Hepatocyte (in vitro differentiated cells): Measurements from ENCODE around the gene SH3RF1. TPM values are rescaled to one million over a fixed set of nuclear protein-coding genes. Genes with fewer than 3 reads are reported as not detected.

Experiments used
- DNase-seq: peaks from one replicate; pipeline ENCODE4 v3.0.0-alpha.2; 2016; ENCODE audit warnings: low spot score
- H2AFZ ChIP-seq: fragments of 200-600 bp; sonication (generic); 2 replicates; pipeline ENCODE4 v1.6.0; 2016; ENCODE audit warnings: antibody characterized with exemption, mild to moderate bottlenecking
- H3K27ac ChIP-seq: fragments of 200-600 bp; sonication (generic); 2 replicates; pipeline ENCODE4 v1.5.1; 2016; ENCODE audit warnings: mild to moderate bottlenecking
- H3K27me3 ChIP-seq: fragments of 200-600 bp; sonication (generic); 2 replicates; pipeline ENCODE4 v1.6.1; 2016
- H3K36me3 ChIP-seq: fragments of 200-600 bp; sonication (generic); replicated peaks from 2 replicates; pipeline ENCODE4 v1.5.1; 2016; ENCODE audit warnings: low read depth; ENCODE audit not compliant: insufficient read depth
- H3K4me1 ChIP-seq: fragments of 200-600 bp; sonication (generic); 2 replicates; pipeline ENCODE4 v1.5.1; 2016; ENCODE audit warnings: mild to moderate bottlenecking, moderate library complexity; ENCODE audit not compliant: insufficient read depth
- H3K4me2 ChIP-seq: fragments of 200-600 bp; sonication (generic); 2 replicates; pipeline ENCODE4 v1.6.0; 2016
- H3K4me3 ChIP-seq: fragments of 200-600 bp; sonication (generic); 2 replicates; pipeline ENCODE4 v1.5.1; 2016; ENCODE audit warnings: mild to moderate bottlenecking
- H3K79me2 ChIP-seq: fragments of 200-600 bp; sonication (generic); 2 replicates; pipeline ENCODE4 v1.6.0; 2017; ENCODE audit warnings: mild to moderate bottlenecking
- H3K9me2 ChIP-seq: fragments of 200-600 bp; sonication (generic); replicated peaks from 2 replicates; pipeline ENCODE4 v1.6.0; 2017; ENCODE audit warnings: mild to moderate bottlenecking; ENCODE audit not compliant: insufficient read depth
- H3K9me3 ChIP-seq: fragments of 200-600 bp; sonication (generic); 2 replicates; pipeline ENCODE4 v1.5.1; 2016; ENCODE audit warnings: low read depth, mild to moderate bottlenecking
- H4K20me1 ChIP-seq: fragments of 200-600 bp; sonication (generic); 2 replicates; pipeline ENCODE4 v1.6.0; 2016; ENCODE audit warnings: mild to moderate bottlenecking; ENCODE audit not compliant: insufficient read depth, poor library complexity, severe bottlenecking
- EZH2 ChIP-seq: fragments of 200-600 bp; sonication (generic); IDR thresholded peaks from 2 replicates; pipeline ENCODE4 v1.6.1; 2016; ENCODE audit warnings: antibody characterized with exemption, mild to moderate bottlenecking, borderline replicate concordance
- EZH2phosphoT487 ChIP-seq: fragments of 200-600 bp; sonication (generic); IDR thresholded peaks from one replicate; pipeline ENCODE4 v1.6.1; 2018; ENCODE audit warnings: antibody characterized with exemption, mild to moderate bottlenecking, low read depth, moderate library complexity; ENCODE audit not compliant: unreplicated experiment, severe bottlenecking
- WGBS: methylation state at CpG from one replicate; pipeline ENCODE4 v1.1.6; 2016; ENCODE audit warnings: low lambda C conversion rate; ENCODE audit errors: missing lambda C conversion rate; 5-methylcytosine and 5-hydroxymethylcytosine counted together
- polyA plus RNA-seq: library from polyadenylated mRNA; unstranded; fragments of >200 nt; fragmentation: Nextera tagmentation; extraction: Ambion mirVana; gene quantifications from 2 replicates; pipeline ENCODE4 v1.2.1, GENCODE V29; 2016
- total RNA-seq: library from RNA; depleted of rRNA; stranded (reverse); fragments of >200 nt; gene quantifications from 2 replicates; pipeline ENCODE4 v1.2.3, GENCODE V29; 2014
- TF ChIP-seq, protein P1 (sequence below): fragments of 200-600 bp; sonication (generic); IDR thresholded peaks from 2 replicates; pipeline ENCODE4 v1.5.1; 2016; ENCODE audit warnings: antibody characterized with exemption, mild to moderate bottlenecking; ENCODE audit not compliant: poor library complexity

Gene SH3RF1
- total and polyA plus RNA-seq, 2 experiments from 2014 or later, result 15.5 to 16.4 TPM

DNA sequence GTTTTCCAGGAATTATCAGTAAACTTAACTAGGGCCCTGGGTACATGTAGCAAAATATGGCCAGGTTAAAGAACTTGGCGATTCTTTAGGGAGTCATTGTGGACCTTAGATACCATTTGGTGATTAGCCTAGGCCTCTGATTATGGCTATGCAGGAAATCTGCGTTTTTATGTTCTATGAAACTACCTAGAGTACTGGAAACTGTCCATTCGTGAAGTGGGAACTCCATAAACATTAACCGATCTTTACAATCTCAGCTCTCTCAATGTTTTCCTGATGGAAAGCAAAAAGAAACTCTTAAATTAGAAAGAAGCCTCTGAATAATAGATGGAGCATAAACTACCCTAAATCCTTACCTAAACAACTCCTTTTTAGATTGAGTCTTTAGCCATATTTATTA is 121.9 kb downstream of the SH3RF1 start:
- DNase-seq, result no peak
- H3K36me3 ChIP-seq, result no peaks in the 10 kb centered on the region
- no peak overlapping the region for H2AFZ ChIP-seq
- H3K79me2 ChIP-seq, result peaks cover 5% of the 10 kb centered on the region
- no peak overlapping the region for H3K4me3 ChIP-seq
- H3K9me3 ChIP-seq, result no peaks in the 10 kb centered on the region
- WGBS, result 47% methylated on average over 4 of the region's 4 CpGs
- H4K20me1 ChIP-seq, result no peaks in the 10 kb centered on the region
- peak overlapping the region; percentile 3 for H3K27ac ChIP-seq
- no peak overlapping the region for H3K4me2 ChIP-seq
- no peaks in the 10 kb centered on the region for H3K9me2 ChIP-seq
- H3K27me3 ChIP-seq, result no peaks in the 10 kb centered on the region
- no peak for TF ChIP-seq EZH2phosphoT487
- no peak for TF ChIP-seq EZH2
- TF ChIP-seq, protein P1, sequence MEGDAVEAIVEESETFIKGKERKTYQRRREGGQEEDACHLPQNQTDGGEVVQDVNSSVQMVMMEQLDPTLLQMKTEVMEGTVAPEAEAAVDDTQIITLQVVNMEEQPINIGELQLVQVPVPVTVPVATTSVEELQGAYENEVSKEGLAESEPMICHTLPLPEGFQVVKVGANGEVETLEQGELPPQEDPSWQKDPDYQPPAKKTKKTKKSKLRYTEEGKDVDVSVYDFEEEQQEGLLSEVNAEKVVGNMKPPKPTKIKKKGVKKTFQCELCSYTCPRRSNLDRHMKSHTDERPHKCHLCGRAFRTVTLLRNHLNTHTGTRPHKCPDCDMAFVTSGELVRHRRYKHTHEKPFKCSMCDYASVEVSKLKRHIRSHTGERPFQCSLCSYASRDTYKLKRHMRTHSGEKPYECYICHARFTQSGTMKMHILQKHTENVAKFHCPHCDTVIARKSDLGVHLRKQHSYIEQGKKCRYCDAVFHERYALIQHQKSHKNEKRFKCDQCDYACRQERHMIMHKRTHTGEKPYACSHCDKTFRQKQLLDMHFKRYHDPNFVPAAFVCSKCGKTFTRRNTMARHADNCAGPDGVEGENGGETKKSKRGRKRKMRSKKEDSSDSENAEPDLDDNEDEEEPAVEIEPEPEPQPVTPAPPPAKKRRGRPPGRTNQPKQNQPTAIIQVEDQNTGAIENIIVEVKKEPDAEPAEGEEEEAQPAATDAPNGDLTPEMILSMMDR, result no peak
- peaks cover 10% of the 10 kb centered on the region for H3K4me1 ChIP-seq

DNA sequence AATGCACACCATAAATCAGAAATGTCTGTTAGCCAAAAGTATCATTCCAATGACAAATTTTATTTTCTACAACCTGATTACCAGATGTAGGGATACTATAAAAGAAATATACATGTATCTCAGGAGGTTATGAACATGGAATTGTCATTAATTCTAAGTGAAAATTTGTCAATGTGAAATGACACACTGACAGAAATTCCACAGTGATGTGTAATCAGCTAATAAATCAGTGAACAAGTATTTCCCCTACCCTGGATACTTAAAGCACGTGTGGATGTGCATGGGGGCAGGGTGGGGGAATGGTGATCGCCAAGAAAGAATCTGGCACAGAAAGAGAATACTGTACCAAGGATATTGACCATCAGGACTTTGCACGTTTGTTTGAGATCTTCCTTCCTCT is 123.6 kb downstream of the SH3RF1 start:
- Histone ChIP-seq H3K9me2 (no peaks in the 10 kb centered on the region), H3K4me1 (peaks cover 8% of the 10 kb centered on the region), H3K79me2 (peaks cover 5% of the 10 kb centered on the region), H2AFZ (no peak overlapping the region), H3K4me2 (no peak overlapping the region), H3K9me3 (no peaks in the 10 kb centered on the region), H3K36me3 (no peaks in the 10 kb centered on the region), H3K27me3 (no peaks in the 10 kb centered on the region), H4K20me1 (no peaks in the 10 kb centered on the region), H3K27ac (no peak overlapping the region), H3K4me3 (no peak overlapping the region)
- DNase-seq, result no peak
- 69% methylated on average over 3 of the region's 3 CpGs for WGBS
- TF ChIP-seq EZH2 (no peak), EZH2phosphoT487 (no peak)
- TF ChIP-seq, protein P1, result no peak

DNA sequence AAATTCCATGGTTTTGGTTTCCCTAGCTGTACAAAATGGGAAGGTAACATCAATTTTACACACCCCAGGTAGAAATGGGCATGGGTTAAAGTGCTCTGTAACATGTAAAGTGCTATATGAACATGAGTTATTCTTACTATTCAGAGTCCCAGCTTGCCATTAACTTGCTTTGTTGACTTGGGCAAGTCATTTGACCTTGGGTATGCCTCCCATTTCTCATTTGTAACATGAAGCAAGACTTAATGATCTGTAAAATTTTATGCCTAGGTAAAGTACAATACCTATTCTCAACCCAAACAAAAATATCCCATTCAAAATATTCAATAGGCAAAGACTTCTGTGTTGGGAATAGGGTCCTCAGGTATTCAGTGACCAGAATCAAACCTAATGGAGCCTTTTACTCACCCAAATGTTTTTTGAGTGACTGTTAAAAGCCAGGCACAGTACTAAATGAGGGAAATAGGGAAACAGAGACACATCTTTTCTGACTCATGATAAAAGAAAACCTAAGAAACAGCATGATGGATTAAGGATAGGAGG is 126.6 kb downstream of the SH3RF1 start:
- H3K9me3 ChIP-seq, result no peaks in the 10 kb centered on the region

More for the DNA sequence above, 126.6 kb downstream of the SH3RF1 start:
- H3K4me1 ChIP-seq, result peaks cover 6% of the 10 kb centered on the region
- H4K20me1 ChIP-seq, result no peaks in the 10 kb centered on the region
- H3K4me2 ChIP-seq, result no peak overlapping the region
- no peak overlapping the region for H2AFZ ChIP-seq
- TF ChIP-seq EZH2 (no peak), EZH2phosphoT487 (no peak)
- TF ChIP-seq, protein P1, result no peak
- no peaks in the 10 kb centered on the region for H3K36me3 ChIP-seq
- H3K4me3 ChIP-seq, result no peak overlapping the region
- no peaks in the 10 kb centered on the region for H3K9me2 ChIP-seq
- DNase-seq, result no peak
- peaks cover 3% of the 10 kb centered on the region for H3K79me2 ChIP-seq
- no peak overlapping the region for H3K27ac ChIP-seq
- no peaks in the 10 kb centered on the region for H3K27me3 ChIP-seq
